Loucy (cell line): Measurements from ENCODE around the gene PPP1R15B.

Experiments
- H2AFZ ChIP-seq: fragments of 200-600 bp; sonication (generic); 2 replicates; pipeline ENCODE4 v1.6.0; 2016; ENCODE audit warnings: antibody characterized with exemption, mild to moderate bottlenecking, low read length, moderate library complexity
- H3F3A ChIP-seq: fragments of 200-600 bp; 2 replicates; pipeline ENCODE4 v1.6.0; 2016; ENCODE audit warnings: antibody characterized with exemption, low read depth, mild to moderate bottlenecking
- H3K27me3 ChIP-seq: fragments of 200-600 bp; sonication (generic); 2 replicates; pipeline ENCODE4 v1.6.1; 2014; ENCODE audit warnings: low read length, mild to moderate bottlenecking; ENCODE audit not compliant: insufficient read depth, poor library complexity, severe bottlenecking
- H3K36me3 ChIP-seq: fragments of 200-600 bp; sonication (generic); 2 replicates; pipeline ENCODE4 v1.6.1; 2016; ENCODE audit warnings: low read length; ENCODE audit not compliant: insufficient read depth
- H3K4me1 ChIP-seq: fragments of 200-600 bp; sonication (generic); 2 replicates; pipeline ENCODE4 v1.5.1; 2014; ENCODE audit warnings: low read length, mild to moderate bottlenecking; ENCODE audit not compliant: insufficient read depth, poor library complexity, severe bottlenecking
- H3K4me2 ChIP-seq: fragments of 200-600 bp; sonication (generic); 2 replicates; pipeline ENCODE4 v1.6.0; 2014; ENCODE audit warnings: antibody characterized with exemption, low read length, low read depth, mild to moderate bottlenecking; ENCODE audit not compliant: poor library complexity, severe bottlenecking
- H3K4me3 ChIP-seq: fragments of 200-600 bp; sonication (generic); 2 replicates; pipeline ENCODE4 v1.5.1; 2014; ENCODE audit warnings: low read length, mild to moderate bottlenecking, mixed read lengths; ENCODE audit not compliant: poor library complexity, severe bottlenecking
- H3K79me2 ChIP-seq: fragments of 200-600 bp; sonication (generic); 2 replicates; pipeline ENCODE4 v1.6.1; 2014; ENCODE audit warnings: low read length; ENCODE audit not compliant: insufficient read depth
- H3K9ac ChIP-seq: fragments of 200-600 bp; sonication (generic); 2 replicates; pipeline ENCODE4 v1.6.0; 2014; ENCODE audit warnings: mild to moderate bottlenecking, low read depth, low read length, moderate library complexity; ENCODE audit not compliant: poor library complexity, severe bottlenecking
- H3K9me2 ChIP-seq: fragments of 200-600 bp; sonication (generic); replicated peaks from 2 replicates; pipeline ENCODE4 v1.6.1; 2016; ENCODE audit warnings: low read depth, low read length, mixed read lengths
- H3K9me3 ChIP-seq: fragments of 200-600 bp; sonication (generic); 2 replicates; pipeline ENCODE4 v1.6.1; 2014; ENCODE audit warnings: mild to moderate bottlenecking, antibody characterized with exemption, low read length, low read depth; ENCODE audit not compliant: insufficient read depth
- H4K20me1 ChIP-seq: fragments of 200-600 bp; sonication (generic); 2 replicates; pipeline ENCODE4 v1.6.0; 2014; ENCODE audit warnings: antibody characterized with exemption, low read length, mild to moderate bottlenecking; ENCODE audit not compliant: insufficient read depth, poor library complexity, severe bottlenecking
- EZH2phosphoT487 ChIP-seq: fragments of 200-600 bp; IDR thresholded peaks from 2 replicates; pipeline ENCODE4 v1.6.1; 2018; ENCODE audit warnings: antibody characterized with exemption, mild to moderate bottlenecking, moderate library complexity, borderline replicate concordance
- TF ChIP-seq, protein P1 (sequence below): fragments of 200-600 bp; sonication (generic); conservative IDR thresholded peaks from 2 replicates; pipeline ENCODE4 v1.5.1; 2014; ENCODE audit warnings: mild to moderate bottlenecking, antibody characterized with exemption, low read length

Gene PPP1R15B

DNA sequence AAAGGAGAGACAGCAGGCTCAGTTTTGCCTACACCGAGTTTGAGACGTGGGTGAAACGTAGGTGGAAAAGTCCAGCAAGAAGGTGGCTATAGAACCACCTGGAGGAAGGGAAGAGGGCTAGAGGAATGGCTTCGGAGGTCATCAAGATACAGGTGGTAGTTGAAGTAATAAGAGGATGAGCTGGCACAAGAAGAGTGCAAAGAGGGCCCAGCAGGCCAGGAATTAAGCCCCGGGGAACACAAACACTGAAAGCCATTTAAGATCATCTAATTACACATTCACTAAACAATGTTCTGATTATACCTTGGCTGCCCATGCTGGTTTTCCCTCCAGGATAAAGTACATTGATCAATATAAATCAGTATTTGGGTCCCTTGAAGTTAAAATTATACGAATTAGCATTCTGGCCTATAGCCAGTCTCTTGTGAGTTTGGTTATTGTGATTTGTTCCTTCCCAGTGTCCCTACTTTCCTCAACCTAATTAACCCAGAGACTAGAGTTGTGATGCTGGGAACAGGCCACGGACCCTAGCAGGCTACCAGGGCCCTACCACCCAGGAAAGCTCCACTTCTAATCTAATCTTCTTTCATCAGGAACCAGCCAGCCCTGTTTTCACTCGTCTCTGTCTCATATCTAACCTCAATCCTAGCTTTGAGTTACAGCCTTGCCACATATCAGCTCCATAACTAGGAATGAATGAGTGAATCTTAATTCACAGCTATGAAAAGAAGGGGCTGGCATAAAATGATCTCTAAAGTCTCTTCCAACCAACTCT lies 26.4 kb upstream of the PPP1R15B start:
- no peaks in the 10 kb centered on the region for H3K4me1 ChIP-seq
- no peak overlapping the region for H3K9ac ChIP-seq
- H3K36me3 ChIP-seq: peaks cover 82% of the 10 kb centered on the region
- H3K27me3 ChIP-seq: no peaks in the 10 kb centered on the region
- H3K9me3 ChIP-seq: no peaks in the 10 kb centered on the region
- no peak overlapping the region for H3K4me2 ChIP-seq
- no peak overlapping the region for H2AFZ ChIP-seq
- no peaks in the 10 kb centered on the region for H3F3A ChIP-seq
- H3K79me2 ChIP-seq: no peaks in the 10 kb centered on the region
- no peaks in the 10 kb centered on the region for H4K20me1 ChIP-seq
- no peaks in the 10 kb centered on the region for H3K9me2 ChIP-seq
- no peak overlapping the region for H3K4me3 ChIP-seq
- TF ChIP-seq, protein P1, sequence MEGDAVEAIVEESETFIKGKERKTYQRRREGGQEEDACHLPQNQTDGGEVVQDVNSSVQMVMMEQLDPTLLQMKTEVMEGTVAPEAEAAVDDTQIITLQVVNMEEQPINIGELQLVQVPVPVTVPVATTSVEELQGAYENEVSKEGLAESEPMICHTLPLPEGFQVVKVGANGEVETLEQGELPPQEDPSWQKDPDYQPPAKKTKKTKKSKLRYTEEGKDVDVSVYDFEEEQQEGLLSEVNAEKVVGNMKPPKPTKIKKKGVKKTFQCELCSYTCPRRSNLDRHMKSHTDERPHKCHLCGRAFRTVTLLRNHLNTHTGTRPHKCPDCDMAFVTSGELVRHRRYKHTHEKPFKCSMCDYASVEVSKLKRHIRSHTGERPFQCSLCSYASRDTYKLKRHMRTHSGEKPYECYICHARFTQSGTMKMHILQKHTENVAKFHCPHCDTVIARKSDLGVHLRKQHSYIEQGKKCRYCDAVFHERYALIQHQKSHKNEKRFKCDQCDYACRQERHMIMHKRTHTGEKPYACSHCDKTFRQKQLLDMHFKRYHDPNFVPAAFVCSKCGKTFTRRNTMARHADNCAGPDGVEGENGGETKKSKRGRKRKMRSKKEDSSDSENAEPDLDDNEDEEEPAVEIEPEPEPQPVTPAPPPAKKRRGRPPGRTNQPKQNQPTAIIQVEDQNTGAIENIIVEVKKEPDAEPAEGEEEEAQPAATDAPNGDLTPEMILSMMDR: no peak
- TF ChIP-seq EZH2phosphoT487: no peak

DNA sequence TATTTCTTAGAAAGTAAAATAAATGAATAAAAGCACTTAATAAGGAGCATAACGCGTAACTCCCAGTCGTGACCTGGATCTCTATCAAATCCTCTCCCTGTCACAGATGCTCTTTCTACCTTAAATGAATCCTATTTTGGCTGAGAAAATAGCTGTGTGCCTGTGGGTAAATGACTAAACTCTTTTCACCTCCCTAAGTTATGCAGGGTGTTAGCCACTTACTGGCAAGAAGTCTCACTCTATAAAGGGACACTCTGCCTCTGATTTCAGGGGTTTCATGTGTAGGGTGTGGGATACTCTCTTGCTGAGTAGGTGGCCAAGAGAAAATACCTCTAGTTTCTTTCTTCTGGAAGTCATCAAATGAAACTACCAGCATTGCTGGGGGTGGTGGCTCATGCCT lies 24.3 kb upstream of the PPP1R15B start:
- TF ChIP-seq, protein P1: no peak
- no peak for TF ChIP-seq EZH2phosphoT487
- Histone ChIP-seq H3F3A (no peaks in the 10 kb centered on the region), H3K27me3 (no peaks in the 10 kb centered on the region), H3K9ac (no peak overlapping the region), H3K9me2 (no peaks in the 10 kb centered on the region), H4K20me1 (no peaks in the 10 kb centered on the region), H3K4me3 (no peak overlapping the region), H3K4me1 (no peaks in the 10 kb centered on the region), H3K9me3 (no peaks in the 10 kb centered on the region), H3K36me3 (peaks cover 81% of the 10 kb centered on the region), H3K79me2 (no peaks in the 10 kb centered on the region), H3K4me2 (no peak overlapping the region), H2AFZ (no peak overlapping the region)

DNA sequence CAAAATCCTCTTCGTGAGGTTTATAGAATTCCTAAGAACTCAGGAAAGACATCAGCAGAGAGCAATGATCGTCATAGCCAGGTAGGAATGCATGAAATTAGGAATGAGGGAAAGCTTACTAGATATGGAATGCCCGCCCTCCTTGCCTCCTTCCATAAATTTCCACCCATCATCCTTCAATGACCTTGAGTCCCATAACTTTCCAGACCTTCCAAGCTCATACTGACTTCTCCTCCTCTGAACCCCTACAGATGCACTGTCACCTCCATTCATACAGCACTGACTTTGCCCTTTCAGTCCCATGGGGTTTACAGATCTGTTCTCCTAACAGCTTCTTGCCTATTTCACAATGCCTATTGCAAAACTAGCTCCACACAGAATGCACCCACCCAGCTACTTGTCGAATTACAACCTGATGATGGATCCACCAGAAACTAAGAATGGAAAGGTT lies 23.8 kb upstream of the PPP1R15B start:
- TF ChIP-seq, protein P1: no peak
- TF ChIP-seq EZH2phosphoT487: no peak
- H3K9ac ChIP-seq: no peak overlapping the region
- H3K9me2 ChIP-seq: no peaks in the 10 kb centered on the region
- no peaks in the 10 kb centered on the region for H3K9me3 ChIP-seq
- no peaks in the 10 kb centered on the region for H3K79me2 ChIP-seq
- peaks cover 84% of the 10 kb centered on the region for H3K36me3 ChIP-seq
- no peaks in the 10 kb centered on the region for H4K20me1 ChIP-seq
- no peaks in the 10 kb centered on the region for H3K4me1 ChIP-seq
- H3K4me2 ChIP-seq: no peak overlapping the region
- H3K4me3 ChIP-seq: no peak overlapping the region
- no peak overlapping the region for H2AFZ ChIP-seq
- no peaks in the 10 kb centered on the region for H3K27me3 ChIP-seq
- no peaks in the 10 kb centered on the region for H3F3A ChIP-seq
